Thymus (tissue), 11 donors: ENCODE results near the gene SEZ6. TPM values are rescaled to one million over a fixed set of nuclear protein-coding genes. Genes with fewer than 3 reads are reported as not detected.

Experiments used
- DNase-seq, 9 donors: peaks; one replicate each; pipeline ENCODE4 v3.0.0-alpha.2; 2013; ENCODE audit warnings: low spot score in 9 of 9, low read depth in 6 of 9, missing footprints in 1 of 9
- H3K27ac ChIP-seq, 2 donors: one replicate each; pipeline ENCODE4 v1.5.1; 2013; ENCODE audit warnings: control low read depth in 1 of 2, low read depth in 1 of 2, low read length in 1 of 2, mild to moderate bottlenecking in 1 of 2, moderate library complexity in 1 of 2
- H3K27me3 ChIP-seq, 2 donors: one replicate each; pipeline ENCODE4 v1.5.1; 2013; ENCODE audit warnings: low read length in 1 of 2; ENCODE audit not compliant: control insufficient read depth in 2 of 2, insufficient read depth in 1 of 2
- H3K36me3 ChIP-seq, 2 donors: one replicate each; pipeline ENCODE4 v1.5.1; 2013; ENCODE audit warnings: low read length in 1 of 2, mild to moderate bottlenecking in 1 of 2, moderate library complexity in 1 of 2; ENCODE audit not compliant: control insufficient read depth in 2 of 2, insufficient read depth in 2 of 2
- H3K4me1 ChIP-seq, 2 donors: one replicate each; pipeline ENCODE4 v1.5.1; 2013; ENCODE audit warnings: low read length in 2 of 2; ENCODE audit not compliant: control insufficient read depth in 2 of 2, insufficient read depth in 2 of 2
- H3K4me3 ChIP-seq, 2 donors: one replicate each; pipeline ENCODE4 v1.5.1; 2013; ENCODE audit warnings: low read length in 2 of 2, control low read depth in 1 of 2, mild to moderate bottlenecking in 1 of 2
- H3K9me3 ChIP-seq, 2 donors: one replicate each; pipeline ENCODE4 v1.5.1; 2013; ENCODE audit warnings: low read length in 1 of 2, mild to moderate bottlenecking in 1 of 2; ENCODE audit not compliant: control insufficient read depth in 2 of 2, insufficient read depth in 1 of 2
- WGBS: extraction: QIAGEN DNeasy Blood & Tissue Kit; methylation state at CpG from one replicate; pipeline ENCODE4 v1.1.7; 2013; 5-methylcytosine and 5-hydroxymethylcytosine counted together
- polyA plus RNA-seq: library from polyadenylated mRNA; stranded (reverse); fragments of 200-250 nt; gene quantifications from one replicate; pipeline ENCODE4 v1.2.3, GENCODE V29; 2013
- total RNA-seq: library from RNA; stranded (reverse); fragments of 120-200 nt; gene quantifications from one replicate; pipeline ENCODE4 v1.2.4, GENCODE V29; 2013
- donor health status: healthy.

Gene SEZ6
- total and polyA plus RNA-seq, 2 donors: 0.09 to 0.48 TPM

- H3K36me3 ChIP-seq: no peaks in the 10 kb centered on the region
- 95% methylated on average over 1 of the region's 1 CpG for WGBS
- no peaks in the 10 kb centered on the region for H3K9me3 ChIP-seq
- no peak overlapping the region for H3K27ac ChIP-seq
- H3K4me1 ChIP-seq: peaks cover 0 to 1% of the 10 kb centered on the region in 2 donors
- DNase-seq: no peak
- H3K4me3 ChIP-seq: no peak overlapping the region
- peaks cover 0 to 51% of the 10 kb centered on the region in 2 donors for H3K27me3 ChIP-seq
These were observed 17.4 kb downstream of the SEZ6 start for GRCh38 chr17:28988475-28988874.

DNA sequence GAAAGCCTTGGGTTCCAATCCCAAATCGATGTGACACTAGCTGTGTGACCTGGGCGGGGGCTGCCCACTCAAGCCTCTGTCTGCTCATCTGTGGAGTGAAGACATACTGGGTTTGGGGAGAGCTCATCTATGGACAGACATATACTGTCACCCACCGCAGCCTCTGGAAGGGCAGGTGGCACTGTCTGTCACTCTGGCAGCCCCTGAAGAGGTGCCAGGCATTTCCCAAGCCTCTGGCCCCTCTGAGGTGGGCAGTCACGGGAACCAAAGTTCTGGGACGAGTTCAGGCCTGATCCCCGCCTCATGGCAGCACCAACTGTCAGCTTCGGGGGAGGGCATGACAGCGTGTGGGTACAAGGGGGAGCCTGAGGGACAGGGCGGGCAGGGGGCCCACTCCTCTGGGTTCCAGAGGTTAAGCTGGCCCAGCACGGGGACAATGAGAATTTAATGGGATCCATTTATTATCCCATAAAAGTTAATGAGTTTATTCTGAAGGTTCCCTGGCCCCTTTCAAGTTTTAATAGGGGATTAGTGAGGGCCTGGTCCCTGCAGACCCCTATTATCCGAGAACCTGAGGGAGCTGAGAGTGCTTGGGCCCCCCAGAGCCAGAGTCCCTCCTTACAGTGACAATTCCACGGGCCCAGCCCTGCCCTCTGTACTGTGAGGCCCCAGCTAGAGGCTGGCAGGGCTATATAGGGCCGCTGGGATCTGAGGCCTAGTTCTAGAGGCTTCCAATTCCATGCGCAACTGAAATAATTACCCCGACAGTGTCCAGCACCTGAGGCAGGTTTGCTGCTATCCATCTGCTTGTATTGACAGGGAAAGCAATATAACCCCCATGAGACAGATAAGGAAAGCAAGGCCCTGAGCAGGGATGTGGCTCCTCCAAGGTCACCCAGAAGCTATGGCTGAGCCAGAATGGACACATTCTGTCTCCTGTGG lies 18.8 kb downstream of the SEZ6 start:
- Histone ChIP-seq H3K27me3 (peaks cover 0 to 48% of the 10 kb centered on the region in 2 donors), H3K36me3 (no peaks in the 10 kb centered on the region), H3K4me3 (no peak overlapping the region), H3K27ac (no peak overlapping the region), H3K4me1 (peaks cover 5 to 12% of the 10 kb centered on the region in 2 donors), H3K9me3 (no peaks in the 10 kb centered on the region)
- WGBS: 91% methylated on average over 15 of the region's 15 CpGs
- DNase-seq: no peak

DNA sequence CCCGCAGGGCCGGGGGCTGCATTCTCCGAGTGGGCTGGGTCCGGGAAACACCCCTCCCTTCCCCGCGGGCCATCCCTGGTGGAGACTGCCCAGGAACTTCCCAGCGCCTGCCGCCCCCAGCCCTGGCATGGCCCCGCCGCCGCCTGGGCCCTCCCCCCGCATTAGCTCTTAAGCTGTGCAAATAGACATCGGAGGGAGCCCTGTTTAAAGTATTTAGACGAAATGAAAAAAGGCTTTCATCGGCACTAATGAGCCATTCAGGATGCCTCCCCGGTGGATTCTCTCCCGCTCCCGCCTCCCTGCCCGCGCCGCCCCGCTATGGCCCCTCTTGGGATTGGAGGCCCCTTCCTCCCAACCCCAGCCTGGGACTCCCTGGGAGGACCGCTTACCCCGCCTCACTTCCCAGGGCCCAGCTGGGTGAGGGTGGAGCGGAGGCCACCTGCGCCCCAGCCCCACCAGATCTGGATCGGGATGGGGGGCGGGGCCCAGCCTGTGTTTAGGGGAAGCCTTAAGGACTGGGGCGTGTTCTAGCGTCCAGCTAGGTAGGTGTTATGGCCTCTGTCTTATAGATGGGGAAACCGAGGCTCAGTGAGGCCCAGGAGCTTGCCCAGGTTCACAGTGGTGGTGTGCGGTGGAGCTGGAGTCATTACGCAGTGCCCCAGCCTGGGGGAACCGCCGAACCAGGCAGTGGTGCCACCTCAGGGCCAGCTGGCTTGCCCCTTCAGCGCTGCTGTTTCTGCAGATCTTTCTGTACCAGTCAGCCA lies 19.7 kb downstream of the SEZ6 start:
- Histone ChIP-seq H3K27ac (no peak overlapping the region), H3K27me3 (peaks cover 0 to 48% of the 10 kb centered on the region in 2 donors), H3K4me1 (peaks cover 5 to 15% of the 10 kb centered on the region in 2 donors), H3K4me3 (no peak overlapping the region), H3K36me3 (no peaks in the 10 kb centered on the region), H3K9me3 (no peaks in the 10 kb centered on the region)
- no peak for DNase-seq
- 51% methylated on average over 36 of the region's 36 CpGs for WGBS

DNA sequence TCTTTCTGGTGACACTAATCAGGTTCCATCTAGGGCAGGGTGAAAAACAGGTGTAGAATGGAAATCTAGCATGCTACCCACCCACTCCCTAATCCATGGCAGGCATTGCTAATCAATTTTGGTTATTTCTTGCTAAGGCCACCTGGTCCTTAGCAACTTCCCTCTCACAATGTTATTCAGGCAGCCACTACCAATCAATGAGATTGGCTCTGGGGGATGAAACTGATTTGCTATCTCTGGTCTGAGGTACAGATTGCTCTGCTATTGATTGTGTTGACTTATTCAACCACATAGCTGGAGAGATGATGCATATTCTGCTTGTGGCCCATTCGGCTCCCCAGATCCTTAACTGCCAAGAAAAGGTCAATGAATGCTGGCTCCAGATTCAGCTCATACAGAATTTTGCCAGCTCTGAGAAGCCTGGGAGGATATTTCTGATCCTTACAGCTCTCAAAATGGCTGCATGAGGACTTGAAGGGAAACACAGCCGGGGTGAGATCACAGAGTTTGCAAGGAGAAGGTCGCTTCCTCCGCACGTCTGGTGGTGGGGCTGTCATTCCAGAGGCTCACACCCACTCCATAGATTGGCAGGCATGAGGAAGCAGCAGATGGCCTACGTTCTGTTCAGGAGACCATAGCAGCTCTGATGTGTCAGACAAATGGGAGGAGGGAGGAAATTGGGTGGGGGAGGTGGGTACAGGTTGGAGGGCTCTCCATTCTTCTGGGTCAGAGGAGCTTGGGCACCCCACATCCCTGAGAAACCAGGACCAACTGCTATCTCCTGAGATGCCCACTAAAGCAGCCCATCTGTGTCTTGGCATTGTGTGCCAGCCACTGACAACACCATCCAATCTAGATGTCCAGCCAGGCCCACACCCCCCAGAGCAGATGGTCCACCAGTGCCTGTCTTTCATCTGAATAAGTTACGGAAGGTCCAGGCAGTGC lies 22.3 kb downstream of the SEZ6 start:
- no peak overlapping the region for H3K4me3 ChIP-seq
- H3K4me1 ChIP-seq: peaks cover 5 to 15% of the 10 kb centered on the region in 2 donors
- H3K9me3 ChIP-seq: no peaks in the 10 kb centered on the region
- H3K36me3 ChIP-seq: no peaks in the 10 kb centered on the region
- peaks cover 0 to 46% of the 10 kb centered on the region in 2 donors for H3K27me3 ChIP-seq
- H3K27ac ChIP-seq: no peak overlapping the region
- WGBS: 88% methylated on average over 7 of the region's 7 CpGs
- DNase-seq: no peak

- DNase-seq: peak in 6 of 9 donors; percentile 4 to 62 (median 16)
- WGBS: 43% methylated on average over 11 of the region's 11 CpGs
- H3K4me1 ChIP-seq: peaks cover 5 to 15% of the 10 kb centered on the region in 2 donors
- no peaks in the 10 kb centered on the region for H3K9me3 ChIP-seq
- H3K27me3 ChIP-seq: peaks cover 0 to 33% of the 10 kb centered on the region in 2 donors
- no peaks in the 10 kb centered on the region for H3K36me3 ChIP-seq
- no peak overlapping the region for H3K4me3 ChIP-seq
- H3K27ac ChIP-seq: peak overlapping the region in 1 of 2 donors; percentile 37
These were observed 23.6 kb downstream of the SEZ6 start for GRCh38 chr17:28982131-28982793.

DNA sequence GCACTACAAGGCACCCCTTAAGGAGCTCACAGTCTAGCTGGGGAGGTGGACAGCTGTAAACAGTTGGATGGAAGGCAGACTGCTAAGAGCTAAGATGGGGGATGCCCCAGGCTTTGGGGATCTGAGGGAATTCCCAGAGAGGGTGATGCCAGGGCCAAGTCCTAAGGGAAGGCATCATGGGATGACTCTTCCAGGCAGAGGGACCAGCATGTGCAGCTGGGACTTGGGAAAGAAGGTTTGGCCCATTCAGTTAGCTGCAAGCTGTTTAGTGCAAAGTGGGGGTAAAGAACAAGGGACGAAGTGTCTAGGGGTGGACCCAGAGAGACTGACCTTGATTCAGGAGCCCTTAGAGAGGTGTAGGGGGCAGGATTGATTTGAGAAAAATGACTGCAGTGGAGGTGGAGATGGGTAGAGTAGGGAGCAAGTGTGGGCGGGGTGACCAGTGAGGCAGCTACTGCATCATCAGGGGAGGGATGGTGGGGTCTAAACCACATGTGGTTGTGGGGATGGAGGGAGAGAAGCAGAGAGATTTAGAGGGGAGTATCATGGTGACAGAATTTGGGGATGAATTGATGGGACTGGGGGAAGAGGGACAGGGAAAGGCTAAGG lies 27.4 kb downstream of the SEZ6 start:
- peaks cover 5 to 13% of the 10 kb centered on the region in 2 donors for H3K4me1 ChIP-seq
- H3K4me3 ChIP-seq: no peak overlapping the region
- no peaks in the 10 kb centered on the region for H3K9me3 ChIP-seq
- 97% methylated on average over 2 of the region's 2 CpGs for WGBS
- no peaks in the 10 kb centered on the region for H3K36me3 ChIP-seq
- DNase-seq: no peak
- peaks cover 0 to 4% of the 10 kb centered on the region in 2 donors for H3K27me3 ChIP-seq
- no peak overlapping the region for H3K27ac ChIP-seq

- DNase-seq: no peak
- Histone ChIP-seq H3K27me3 (peaks cover 0 to 4% of the 10 kb centered on the region in 2 donors), H3K4me3 (no peak overlapping the region), H3K4me1 (peaks cover 5 to 11% of the 10 kb centered on the region in 2 donors), H3K36me3 (no peaks in the 10 kb centered on the region), H3K27ac (no peak overlapping the region), H3K9me3 (no peaks in the 10 kb centered on the region)
- 90% methylated on average over 8 of the region's 8 CpGs for WGBS
These were observed 28.0 kb downstream of the SEZ6 start for GRCh38 chr17:28977659-28978355.
